HG03442 (cell line): ENCODE data around the gene RTTN.
"Not testable (repeated sequence)": the region's sequence is repeated elsewhere in the genome, so short reads cannot be mapped to it uniquely, and the experiment has no call there.

Experiments used
- ATAC-seq: cut with Tn5 transposase; IDR thresholded peaks from one replicate; pipeline ENCODE4 v1.9.1; 2021; ENCODE audit warnings: mild to moderate bottlenecking, moderate library complexity; ENCODE audit not compliant: unreplicated experiment

Gene RTTN

DNA sequence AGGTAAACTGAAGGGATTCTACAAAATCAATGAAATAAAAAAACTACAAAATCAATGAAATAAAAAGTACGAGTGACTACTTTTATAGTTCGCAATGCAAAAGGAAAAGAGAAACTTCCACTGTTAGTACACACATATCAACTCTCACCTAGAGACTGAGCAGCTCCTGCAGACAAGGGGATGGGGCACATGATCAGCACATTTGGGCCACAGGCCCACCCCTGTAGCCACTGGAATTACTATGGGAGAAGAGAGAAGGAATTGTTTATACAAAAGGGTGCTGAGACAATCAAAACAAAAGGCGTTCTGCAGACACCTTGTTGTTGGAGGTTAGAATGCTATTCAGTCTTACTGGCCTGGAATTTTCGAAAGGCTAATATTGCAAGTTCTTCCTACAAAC is 223.1 kb downstream of the RTTN start:
- ATAC-seq, result no peak

DNA sequence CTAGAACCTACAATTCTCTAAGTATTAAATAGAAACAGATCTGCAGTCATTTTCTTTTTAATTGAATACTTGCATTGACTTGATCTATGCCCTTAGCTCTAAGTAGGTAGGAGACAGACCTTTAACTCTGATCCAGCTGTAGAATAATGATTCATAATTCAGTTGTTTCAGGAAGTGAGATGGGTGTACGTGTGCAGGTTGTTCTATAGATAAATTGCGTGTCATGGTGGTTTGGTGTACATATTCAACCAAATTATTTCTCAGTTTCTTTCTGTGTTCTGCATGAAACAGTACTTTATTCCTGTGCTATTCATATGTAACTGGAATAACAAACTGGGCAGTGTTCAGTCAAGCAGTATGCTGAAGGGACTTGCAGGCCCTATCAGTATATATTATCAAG is 223.5 kb downstream of the RTTN start:
- ATAC-seq, result peak; percentile 46

DNA sequence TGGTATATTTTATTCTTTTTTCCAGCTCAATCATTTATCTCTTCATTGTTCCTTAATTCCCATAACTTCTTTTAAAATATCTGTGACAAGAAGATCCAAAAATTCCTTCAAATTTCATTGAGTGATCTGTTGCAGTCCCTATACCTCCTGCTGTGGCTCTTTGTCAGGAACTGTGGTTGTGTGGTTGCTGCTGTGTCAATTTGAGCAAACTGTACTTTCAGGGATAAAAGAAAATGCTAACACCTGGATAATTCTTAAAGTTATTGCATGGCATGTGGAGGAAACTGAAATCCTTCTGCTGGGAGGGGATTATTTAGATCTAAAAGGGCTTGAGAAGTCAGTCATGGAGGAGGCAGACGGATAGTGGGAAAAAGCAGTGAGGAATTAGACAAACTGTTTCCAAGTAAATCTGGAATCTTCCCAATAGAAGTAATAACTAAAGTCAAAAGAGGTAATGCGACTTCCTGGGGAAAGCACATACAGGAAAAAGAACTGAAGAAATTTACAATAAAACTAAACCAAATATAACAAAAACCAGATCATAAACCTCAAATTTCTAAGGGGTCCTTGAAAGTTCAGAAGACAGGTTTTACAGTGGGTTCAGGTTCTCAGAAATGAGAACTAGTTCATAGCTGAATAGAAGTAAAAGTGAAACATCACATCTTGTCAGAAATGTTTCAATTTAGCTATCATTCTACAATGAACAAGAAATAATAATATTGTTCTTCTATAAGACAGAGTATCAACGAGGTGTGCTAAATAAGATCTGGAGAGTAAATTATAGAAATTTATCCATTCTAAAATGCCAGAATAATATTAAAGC is 224.3 kb downstream of the RTTN start:
- no peak for ATAC-seq

DNA sequence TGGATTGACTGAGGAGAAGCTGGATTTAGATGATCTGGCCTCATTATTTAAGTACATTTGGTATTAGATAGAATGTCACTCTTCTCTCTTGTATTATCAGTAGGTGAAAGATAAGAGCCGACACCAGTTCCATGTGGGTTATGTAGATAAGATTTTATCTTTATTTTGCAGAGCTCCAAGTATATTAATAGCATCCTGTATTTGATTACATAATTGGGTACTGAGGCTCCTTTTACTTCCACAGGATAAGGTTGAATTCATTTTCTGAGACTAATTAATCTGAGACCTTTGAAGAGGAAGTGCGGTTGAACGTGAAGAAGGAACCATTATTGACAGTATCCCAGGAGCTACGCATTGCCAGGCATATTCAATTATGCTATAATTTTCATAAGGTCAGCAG is 225.0 kb downstream of the RTTN start:
- no peak for ATAC-seq

DNA sequence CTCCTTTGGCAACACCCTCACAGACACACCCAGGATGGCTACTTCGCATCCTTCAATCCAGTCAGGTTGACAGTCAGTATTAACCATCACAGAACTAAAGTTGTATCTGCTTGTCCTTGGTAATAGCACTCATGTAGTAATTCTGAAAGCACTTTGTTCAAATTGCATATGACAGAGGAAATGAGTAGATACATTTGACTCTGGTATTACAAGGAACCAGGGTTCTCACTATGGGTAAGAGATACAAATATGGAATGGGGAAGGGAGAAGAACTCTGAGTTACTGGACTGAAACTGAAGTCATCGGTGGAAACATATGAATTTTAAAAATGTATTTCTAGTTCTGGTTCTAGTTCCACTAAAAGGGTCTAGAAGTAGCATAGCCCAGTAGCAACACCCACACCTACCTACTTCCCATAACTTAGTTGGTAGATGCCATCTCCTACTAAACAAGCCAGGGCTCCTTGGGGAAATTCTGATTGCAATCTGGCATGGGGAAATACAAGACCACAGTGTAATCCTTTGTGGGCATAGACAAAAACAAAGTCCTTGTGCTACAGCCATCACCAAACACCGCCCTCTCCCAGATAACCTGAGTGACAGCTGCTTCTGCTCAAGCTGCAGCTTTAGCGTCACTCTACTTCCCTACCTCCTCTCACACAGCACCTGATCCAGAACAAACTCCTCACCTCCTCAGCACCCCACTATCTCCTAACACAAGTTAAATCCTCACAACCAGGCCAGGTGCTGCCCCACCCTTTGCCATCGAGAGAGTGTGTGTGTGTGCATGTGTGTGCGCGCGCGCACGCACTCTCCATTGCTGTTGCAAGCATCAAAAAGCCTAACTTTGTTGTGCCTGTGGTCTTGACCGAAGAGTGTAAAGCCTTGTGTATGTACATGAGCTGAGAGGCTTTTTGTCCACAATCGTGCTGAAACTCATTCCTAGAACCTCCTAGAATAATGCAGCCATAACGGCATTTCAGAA is 226.5 kb downstream of the RTTN start:
- peak; percentile 82 for ATAC-seq

DNA sequence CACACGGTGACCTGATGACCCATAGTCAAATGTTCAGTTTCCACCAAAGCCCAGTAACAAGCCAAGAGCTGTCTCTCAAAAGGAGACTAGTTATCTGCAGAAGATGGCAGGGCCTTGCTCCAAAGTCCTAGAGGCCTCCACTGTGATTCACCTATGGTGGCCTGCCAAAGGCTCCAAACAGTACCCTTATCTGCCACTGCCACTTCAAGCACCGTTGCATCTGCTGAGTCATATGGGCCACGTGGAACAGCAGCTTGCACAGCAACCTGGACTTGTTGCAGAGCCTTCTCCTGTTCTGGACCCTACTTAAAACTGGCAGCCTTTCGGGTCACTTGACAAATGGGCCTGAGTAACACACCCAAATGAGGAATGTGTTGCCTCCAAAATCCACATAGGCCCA is 230.2 kb downstream of the RTTN start:
- ATAC-seq, result not testable (repeated sequence)

DNA sequence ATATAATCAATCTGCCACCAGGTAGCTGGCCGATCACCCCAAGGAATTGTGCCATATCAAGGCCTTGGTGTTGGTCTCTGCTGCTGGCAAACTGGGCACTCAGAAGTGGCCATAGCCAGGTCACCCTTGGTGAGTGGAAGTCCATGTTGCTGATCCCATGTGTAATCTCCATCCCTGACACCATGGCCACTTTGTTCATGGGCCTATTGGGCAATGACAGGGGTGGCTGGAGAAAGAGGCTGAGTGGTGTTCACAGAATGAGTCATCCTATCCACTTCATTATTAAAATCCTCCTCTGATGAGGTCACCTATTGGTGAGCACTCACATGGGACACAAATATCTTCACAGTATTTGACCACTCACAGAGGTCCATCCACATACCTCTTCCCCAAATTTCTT is 231.1 kb downstream of the RTTN start:
- no peak for ATAC-seq

DNA sequence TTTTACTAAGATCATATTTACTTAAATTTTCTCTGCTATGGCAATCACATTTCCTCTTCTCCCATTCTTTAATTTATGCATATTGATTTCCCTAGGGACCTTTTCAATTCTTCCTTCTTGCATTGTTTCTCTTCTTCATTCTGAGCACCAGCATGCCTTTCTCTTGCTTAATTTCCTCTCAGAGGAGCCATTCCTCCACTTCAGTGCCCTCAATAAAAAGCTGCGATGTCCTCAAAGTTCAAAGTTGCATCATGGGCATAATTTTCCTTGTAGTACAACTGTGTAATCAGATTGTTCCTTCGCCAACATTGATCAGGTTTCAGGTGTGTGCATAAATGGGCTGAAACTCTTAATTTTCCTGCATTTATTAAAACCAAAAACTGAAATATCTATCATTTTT is 236.0 kb downstream of the RTTN start:
- ATAC-seq, result no peak

DNA sequence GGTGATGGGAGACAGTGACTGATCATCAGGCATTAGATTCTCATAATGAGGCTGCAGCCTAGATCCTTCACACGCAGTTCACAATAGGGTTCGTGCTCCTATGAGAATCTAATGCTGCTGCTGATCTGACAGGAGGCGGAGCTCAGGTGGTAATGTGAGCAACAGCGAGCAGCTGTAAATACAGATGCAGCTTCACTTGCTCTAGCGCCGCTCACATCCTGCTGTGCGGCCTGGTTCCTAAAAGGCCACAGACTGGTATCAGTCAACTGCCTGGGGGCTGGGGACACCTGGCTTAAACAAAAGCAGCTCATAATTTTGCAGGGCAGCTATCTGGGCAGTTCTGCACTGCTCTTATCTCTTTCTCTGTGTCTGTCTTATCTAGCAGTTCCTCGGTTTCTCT is 237.4 kb downstream of the RTTN start:
- peak; percentile 77 for ATAC-seq

DNA sequence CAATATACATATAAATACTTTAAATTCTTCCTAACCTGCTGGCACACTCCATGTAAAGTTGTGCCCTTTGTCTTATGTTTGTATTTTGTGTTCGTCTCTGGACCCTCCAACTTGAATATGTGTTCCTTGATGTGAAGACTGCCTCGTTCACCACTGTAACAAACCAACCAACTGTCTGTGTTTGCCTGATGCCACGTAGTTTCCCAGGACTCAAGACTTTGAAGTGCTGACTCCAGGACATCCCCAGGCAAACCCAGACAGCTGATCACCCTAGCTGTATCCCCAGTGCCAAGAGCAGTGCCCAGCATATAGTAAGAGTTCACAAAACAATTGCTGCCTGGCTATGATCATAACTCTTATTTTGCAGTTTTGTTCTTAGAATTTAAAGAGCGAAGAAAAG is 242.3 kb downstream of the RTTN start:
- no peak for ATAC-seq

DNA sequence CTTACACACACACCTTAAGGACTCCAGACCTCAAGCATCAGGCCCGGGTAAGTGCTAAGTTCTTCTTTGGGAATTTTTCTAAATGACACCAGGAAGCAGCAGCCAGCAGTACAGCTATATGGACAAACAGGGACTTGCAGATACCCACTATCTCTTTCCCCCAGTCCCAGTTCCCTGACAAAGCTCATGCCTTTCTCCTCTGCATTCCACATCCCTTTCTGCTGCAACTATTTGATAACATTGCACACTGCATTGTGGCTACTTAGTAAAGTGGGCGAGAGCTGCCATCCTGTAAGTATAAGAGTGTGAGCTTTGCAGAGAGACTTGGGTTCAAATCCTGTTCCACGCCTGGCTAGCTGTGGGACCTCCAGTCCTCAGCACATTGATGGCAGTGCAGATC is 243.8 kb downstream of the RTTN start:
- no peak for ATAC-seq

DNA sequence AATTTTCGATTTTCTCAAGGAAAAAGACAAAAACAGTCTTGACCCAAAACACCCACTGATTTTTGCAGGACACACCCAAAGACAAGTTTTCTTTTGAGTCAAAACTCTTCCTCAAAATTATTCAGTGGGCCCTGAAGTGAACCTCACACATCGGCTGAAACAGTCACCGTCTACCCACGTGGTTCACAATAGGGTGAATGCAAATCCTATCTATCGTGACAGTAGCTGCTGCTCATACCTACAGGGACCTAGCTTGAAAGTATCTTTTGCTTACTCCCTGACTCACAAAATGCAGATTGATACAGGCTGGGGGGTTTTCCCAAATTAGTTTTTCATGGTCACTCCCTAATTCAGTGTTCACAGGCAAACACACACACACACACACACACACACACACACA is 247.1 kb downstream of the RTTN start:
- ATAC-seq, result peak; percentile 73

DNA sequence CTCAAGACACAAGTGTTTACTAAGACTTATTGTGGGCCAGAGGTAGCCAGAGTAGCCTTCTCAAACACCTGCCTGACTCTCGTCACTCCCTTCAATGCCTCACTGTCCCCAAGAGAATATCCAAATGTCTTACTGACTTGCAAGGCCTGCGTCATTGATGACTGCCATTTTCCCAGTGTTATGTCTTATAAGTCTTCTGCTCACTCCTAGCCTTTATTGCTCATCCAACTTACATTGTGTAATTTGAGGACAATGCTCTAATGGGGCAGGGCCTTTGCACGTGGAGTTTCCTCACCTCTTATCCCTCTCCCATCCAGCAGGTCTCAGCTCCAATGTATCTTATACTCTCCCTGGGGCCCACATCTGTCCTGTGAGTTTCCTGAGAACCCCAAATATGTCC is 247.7 kb downstream of the RTTN start:
- ATAC-seq, result no peak

DNA sequence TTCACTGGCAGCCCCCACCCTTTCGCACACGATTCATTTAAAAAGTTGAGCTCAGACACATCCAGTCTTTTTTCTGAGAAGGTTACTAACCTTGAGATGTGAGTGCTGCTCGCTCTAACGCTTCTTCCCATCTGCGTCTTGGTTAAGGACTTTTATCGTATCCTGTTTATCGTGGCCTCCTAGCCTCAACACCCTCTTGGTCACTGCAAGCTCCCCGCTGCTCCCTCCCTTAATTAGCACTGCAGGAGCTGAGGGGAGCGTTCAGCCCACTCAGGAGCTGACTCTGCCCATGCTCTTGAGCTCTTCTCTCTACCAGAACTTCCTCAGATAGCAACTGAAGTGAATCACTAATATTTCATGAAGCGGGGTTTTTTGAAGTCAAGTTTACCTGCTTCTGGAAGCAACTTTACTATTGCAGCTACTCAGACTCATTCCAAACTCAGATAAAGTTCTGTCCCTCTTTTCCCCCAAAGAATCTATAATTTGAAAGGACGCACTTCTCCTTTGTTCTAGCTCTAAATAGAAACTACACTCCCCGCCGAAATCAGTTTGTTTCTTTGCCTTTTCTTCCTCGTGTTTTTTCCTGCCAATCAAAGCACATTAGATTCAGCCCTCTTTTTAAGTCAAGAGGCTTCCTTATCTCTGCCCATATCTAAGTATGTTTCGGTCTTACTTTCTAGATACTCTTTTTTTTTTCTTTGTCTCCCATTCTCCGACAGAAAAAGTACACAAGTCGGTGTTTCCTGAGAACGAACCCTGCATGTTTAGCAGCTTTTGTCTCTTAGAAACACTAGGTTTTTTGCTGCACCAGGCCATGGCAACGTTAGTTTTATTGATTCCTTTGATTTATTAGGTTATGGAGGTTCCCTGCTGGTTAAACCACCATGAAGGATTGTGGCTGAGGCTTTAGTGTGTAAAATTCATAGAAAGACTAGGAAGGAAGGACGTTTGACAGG is 248.5 kb downstream of the RTTN start:
- no peak for ATAC-seq

DNA sequence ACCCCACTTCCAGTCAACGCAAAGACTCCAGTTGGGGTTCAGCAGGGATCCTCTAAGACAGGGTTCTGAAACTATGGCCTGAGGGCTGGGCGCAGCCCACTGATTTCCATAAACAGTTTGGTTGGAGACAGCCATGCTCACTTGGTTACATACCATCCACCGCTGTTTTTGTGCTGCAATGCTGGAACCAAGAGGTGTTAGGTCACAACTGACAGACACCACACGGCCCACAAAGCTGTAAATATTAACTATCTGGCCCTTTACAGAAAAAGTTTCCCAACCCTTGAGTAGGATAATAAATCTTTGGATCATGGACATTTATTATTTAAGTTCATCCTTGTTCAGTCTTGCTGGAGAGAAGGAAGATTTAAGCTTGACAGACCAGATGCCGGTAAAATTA is 249.4 kb downstream of the RTTN start:
- no peak for ATAC-seq

DNA sequence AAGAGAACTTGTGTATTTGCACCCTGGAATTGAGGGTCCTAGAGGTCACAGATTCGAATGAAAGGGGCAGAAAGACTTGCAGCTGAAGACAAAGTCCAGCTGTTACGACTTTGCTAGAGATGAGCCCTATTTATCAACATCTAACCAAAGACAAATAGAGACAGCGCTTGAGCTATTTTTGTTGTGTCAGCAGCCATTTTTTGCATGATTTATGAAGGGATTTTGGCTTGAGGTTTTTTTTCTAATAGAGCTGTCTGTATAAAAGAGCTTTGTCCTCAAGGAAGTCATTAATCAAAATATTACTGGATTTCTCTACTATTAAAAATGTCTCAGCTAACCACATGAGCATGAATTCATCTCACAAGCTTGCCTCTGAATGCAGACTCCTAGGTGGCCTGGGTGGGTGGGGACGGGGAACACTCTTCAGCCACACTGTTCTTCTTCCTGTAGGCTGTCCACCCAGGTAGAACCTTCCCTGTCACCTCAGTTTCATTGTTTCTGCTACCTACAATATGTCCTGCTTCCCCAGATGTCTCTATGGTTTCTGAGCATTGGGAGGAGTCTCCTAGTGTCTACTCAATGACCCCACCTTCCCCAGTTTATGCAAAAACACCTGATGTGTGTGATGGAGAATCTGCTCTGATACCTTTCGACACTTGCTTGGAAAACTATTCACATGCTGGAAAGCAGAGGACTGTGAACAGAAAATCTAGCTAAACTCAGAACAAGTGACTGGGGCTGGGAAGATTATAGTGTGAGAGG is 250.6 kb downstream of the RTTN start:
- ATAC-seq, result no peak

DNA sequence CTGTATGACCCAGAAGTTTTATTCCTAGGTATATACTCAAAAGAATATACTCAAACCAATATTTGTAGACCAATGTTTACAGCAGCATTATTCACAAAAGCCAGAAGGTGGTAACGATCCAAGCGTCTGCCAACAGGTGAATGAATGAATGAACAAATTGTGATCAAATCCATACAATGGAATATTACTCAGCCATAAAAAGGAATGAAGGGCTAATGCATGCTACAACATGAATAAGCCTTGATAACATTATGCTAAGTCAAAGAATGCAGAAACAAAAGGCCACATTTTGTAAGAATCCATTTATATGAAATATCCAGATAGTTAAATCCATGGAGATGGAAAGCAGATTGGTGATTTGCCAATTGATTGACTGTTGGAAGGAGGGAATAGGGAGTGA is 252.3 kb downstream of the RTTN start:
- ATAC-seq, result no peak
